HK-2 (cell line): ENCODE results near the gene SLC6A6.
"Not testable (repeated sequence)": the region's sequence is repeated elsewhere in the genome, so short reads cannot be mapped to it uniquely, and the experiment has no call there.

ENCODE experiments used
- DNase-seq: peaks from one replicate; pipeline ENCODE4 v3.0.0-alpha.2; 2018; ENCODE audit not compliant: unreplicated experiment

Gene SLC6A6

GRCh38 chr3:14435175-14436014, 33.0 kb downstream of the SLC6A6 start:
- DNase-seq, result no peak

GRCh38 chr3:14436954-14437281, 34.5 kb downstream of the SLC6A6 start:
- no peak for DNase-seq

- DNase-seq, result not testable (repeated sequence)
These were observed 35.3 kb downstream of the SLC6A6 start for GRCh38 chr3:14437705-14438104.

GRCh38 chr3:14438262-14438661, 35.9 kb downstream of the SLC6A6 start:
- no peak for DNase-seq

- DNase-seq, result no peak
These were observed 36.5 kb downstream of the SLC6A6 start for GRCh38 chr3:14438929-14439328.

GRCh38 chr3:14439501-14440167, 37.2 kb downstream of the SLC6A6 start:
- no peak for DNase-seq

GRCh38 chr3:14440168-14440518, 37.7 kb downstream of the SLC6A6 start:
- no peak for DNase-seq

- DNase-seq, result no peak
These were observed 38.3 kb downstream of the SLC6A6 start for GRCh38 chr3:14440531-14441239.

GRCh38 chr3:14441240-14441919, 39.0 kb downstream of the SLC6A6 start:
- DNase-seq, result no peak

- no peak for DNase-seq
These were observed 39.5 kb downstream of the SLC6A6 start for GRCh38 chr3:14441920-14442300.

GRCh38 chr3:14444380-14444779, 42.0 kb downstream of the SLC6A6 start:
- DNase-seq, result no peak

GRCh38 chr3:14445773-14446172, 43.4 kb downstream of the SLC6A6 start:
- no peak for DNase-seq

GRCh38 chr3:14446988-14447570, 44.7 kb downstream of the SLC6A6 start:
- DNase-seq, result no peak

- no peak for DNase-seq
These were observed 45.7 kb downstream of the SLC6A6 start for GRCh38 chr3:14448063-14448462.

- DNase-seq, result no peak
These were observed 46.6 kb downstream of the SLC6A6 start for GRCh38 chr3:14448756-14449727.

GRCh38 chr3:14450506-14450905, 48.1 kb downstream of the SLC6A6 start:
- no peak for DNase-seq

- DNase-seq, result no peak
These were observed 48.7 kb downstream of the SLC6A6 start for GRCh38 chr3:14450922-14451606.

- peak; percentile 83 for DNase-seq
These were observed 49.7 kb downstream of the SLC6A6 start for GRCh38 chr3:14451844-14452739.
